Adrenal gland (tissue), 12 donors: ENCODE measurements around the gene FGA. TPM values are rescaled to one million over a fixed set of nuclear protein-coding genes. Genes with fewer than 3 reads are reported as not detected.

Experiments
- DNase-seq, 7 donors: peaks; one replicate each; pipeline ENCODE4 v3.0.0-alpha.2; 2019 to 2020
- H3K27ac ChIP-seq, 5 donors: fragments of 200-600 bp; sonication (generic) in 4 of 5; 1 replicate in 3 of 5; 2 replicates in 2 of 5; pipeline versions ENCODE4 v1.5.1 to v1.8.0; 2016 to 2020; ENCODE audit warnings: mild to moderate bottlenecking in 1 of 5
- H3K27me3 ChIP-seq: fragments of 200-600 bp; 2 replicates; pipeline ENCODE4 v1.8.0; 2021
- H3K36me3 ChIP-seq, 2 donors: fragments of 200-600 bp; replicated peaks in 1 of 2; 1 replicate in 1 of 2; 2 replicates in 1 of 2; pipeline versions ENCODE4 v1.5.1 to v1.8.0; 2018 to 2022
- H3K4me1 ChIP-seq, 2 donors: fragments of 200-600 bp; replicated peaks in 1 of 2; 1 replicate in 1 of 2; 2 replicates in 1 of 2; pipeline versions ENCODE4 v1.5.1 to v1.8.0; 2018 to 2021
- H3K4me3 ChIP-seq, 4 donors: fragments of 200-600 bp; sonication (generic) in 3 of 4; one replicate each; pipeline ENCODE4 v1.5.1; 2016 to 2018
- H3K9me3 ChIP-seq, 3 donors: fragments of 200-600 bp; sonication (generic) in 1 of 3; replicated peaks in 1 of 3; 1 replicate in 2 of 3; 2 replicates in 1 of 3; pipeline versions ENCODE4 v1.5.1 to v1.8.0; 2016 to 2021
- CTCF ChIP-seq, 6 experiments: fragments of 450-650 bp in 4 of 6; fragments of 200-600 bp in 2 of 6; sonication (generic) in 1 of 6; IDR thresholded peaks; 1 replicate in 5 of 6; 2 replicates in 1 of 6; pipeline versions ENCODE4 v1.5.1 to v1.8.0; 2016 to 2021; ENCODE audit warnings: antibody characterized with exemption in 6 of 6, mild to moderate bottlenecking in 2 of 6, moderate library complexity in 1 of 6
- POLR2A ChIP-seq, 2 donors: fragments of 450-650 bp; IDR thresholded peaks; one replicate each; pipeline ENCODE4 v1.6.1; 2017; ENCODE audit warnings: antibody characterized with exemption in 2 of 2, mild to moderate bottlenecking in 2 of 2, moderate library complexity in 1 of 2
- WGBS, 4 donors: extraction: QIAGEN DNeasy Blood & Tissue Kit in 2 of 4; methylation state at CpG; one replicate each; pipeline versions ENCODE4 v1.1.5 to v1.1.7; 2013 to 2017; 5-methylcytosine and 5-hydroxymethylcytosine counted together
- intact Hi-C, 2 donors: fragments of 100-400 bp; cut with DNase I; formaldehyde crosslinking; loops; one replicate each; pipeline versions ENCODE4 v1.14.1 to v1.15.0; 2022 to 2023
- polyA plus RNA-seq, 3 donors: library from polyadenylated mRNA; stranded (reverse); fragments of 200-250 nt in 2 of 3; fragments of 350-450 nt in 1 of 3; fragmentation: Illumina TruSeq in 1 of 3; extraction: RNeasy Lipid Tissue Mini Kit (QIAGEN cat#74804) in 1 of 3; gene quantifications; one replicate each; pipeline ENCODE4 v1.2.3, GENCODE V29; 2013 to 2014
- total RNA-seq, 9 donors: library from RNA; depleted of rRNA in 4 of 9; stranded (reverse); fragments of >200 nt in 4 of 9; fragments of 120-200 nt in 1 of 9; fragmentation: NEBNext Ultra II Directional in 1 of 9; extraction: Animal tissue kit (Norgen Biotek cat#: 25700) in 1 of 9; gene quantifications; one replicate each; pipeline versions ENCODE4 v1.1.0 to v1.2.4, GENCODE V29; 2013 to 2023
- donor health status: healthy with polysubstance abuse.
- donor health status: Bipolar disorder and iron deficiency.
- donor health status: DM: yes; HTN: yes; CAD: no.
- donor health status: DM: no; HTN: no; CAD: no.
- donor health status: DM: no; HTN: no; CAD: no.
- donor health status: DM: yes; HTN: yes; CAD: no.

The FGA gene
- total and polyA plus RNA-seq, 12 donors, result 0.03 to 4.9 (median 0.72) TPM; not detected in 3

DNA sequence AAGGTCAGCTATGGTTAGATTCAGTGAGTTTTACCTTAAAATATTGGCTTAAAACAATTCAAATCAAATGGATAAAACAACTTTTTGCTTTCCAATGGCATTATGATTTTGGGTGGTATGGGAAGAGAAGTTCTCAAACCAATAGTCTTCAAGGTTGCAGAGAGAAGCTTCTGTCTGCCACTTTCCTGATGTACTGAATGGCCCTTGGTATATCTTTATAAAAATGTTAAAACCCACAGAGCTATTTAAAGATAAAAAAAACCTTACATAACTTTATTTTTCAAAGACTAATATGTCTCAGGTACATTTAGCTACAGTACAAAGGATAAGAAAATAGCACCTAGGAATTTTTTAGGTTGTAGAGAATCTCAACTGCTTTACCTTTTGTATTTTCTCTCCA lies 6.9 kb downstream of the FGA start:
- H3K4me3 ChIP-seq, result no peak overlapping the region
- intact Hi-C loops, result no loop called here
- TF ChIP-seq POLR2A (IDR thresholded peaks at IDR 0.05) (no peak), CTCF (IDR thresholded peaks at IDR 0.05) (no peak)
- H3K4me1 ChIP-seq, result no peaks in the 10 kb centered on the region
- DNase-seq, result no peak
- no peak overlapping the region for H3K27ac ChIP-seq
- H3K9me3 ChIP-seq, result no peaks in the 10 kb centered on the region
- H3K36me3 ChIP-seq, result no peaks in the 10 kb centered on the region
- H3K27me3 ChIP-seq, result no peaks in the 10 kb centered on the region

DNA sequence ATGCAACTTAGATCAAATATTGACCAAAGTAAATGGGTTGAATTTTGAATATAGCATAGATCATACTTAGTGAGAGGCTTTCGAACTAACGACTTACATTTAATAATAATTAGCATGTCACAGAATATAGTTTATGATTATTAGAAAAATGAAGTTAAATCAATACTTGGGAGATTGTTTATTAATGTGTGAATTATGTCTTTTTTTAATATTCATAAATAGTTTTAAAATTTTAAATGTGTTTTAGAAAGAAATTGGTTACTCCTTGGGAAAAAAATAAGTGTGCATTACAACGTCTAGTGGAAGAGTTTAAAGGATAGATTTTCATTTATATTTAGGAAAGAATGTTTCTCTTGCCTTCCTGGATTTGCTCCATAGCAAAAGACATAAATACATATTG lies 7.3 kb downstream of the FGA start:
- Histone ChIP-seq H3K36me3 (no peaks in the 10 kb centered on the region), H3K27me3 (no peaks in the 10 kb centered on the region), H3K27ac (no peak overlapping the region), H3K4me3 (no peak overlapping the region), H3K4me1 (no peaks in the 10 kb centered on the region), H3K9me3 (no peaks in the 10 kb centered on the region)
- TF ChIP-seq CTCF (IDR thresholded peaks at IDR 0.05), result no peak
- TF ChIP-seq POLR2A (IDR thresholded peaks at IDR 0.05), result no peak
- no peak for DNase-seq
- intact Hi-C loops, result no loop called here
- WGBS, 4 donors, result 78 to 86% (median 82%) methylated on average over 3 of the region's 3 CpGs

DNA sequence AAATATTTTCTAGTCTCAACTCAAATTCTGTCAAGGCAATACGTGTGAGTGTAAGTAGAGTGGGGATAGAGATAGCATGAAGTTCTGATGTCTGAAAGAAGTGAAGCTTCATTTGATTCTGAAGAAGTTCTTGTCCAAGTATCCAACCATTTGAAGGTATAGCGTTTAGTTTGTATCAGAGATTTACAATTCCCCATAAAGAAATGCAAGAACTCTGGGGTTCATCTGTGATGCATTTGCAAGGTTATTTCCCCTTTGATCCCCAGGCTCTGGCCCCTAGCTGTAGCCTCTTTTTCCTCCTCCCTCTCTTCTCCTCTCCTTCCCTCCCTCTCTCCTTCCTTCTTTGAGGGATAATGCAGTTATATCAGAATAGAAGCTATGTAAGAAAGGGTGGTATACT lies 7.8 kb downstream of the FGA start:
- 33 to 64% (median 60%) methylated on average over 2 of the region's 2 CpGs for WGBS, 4 donors
- intact Hi-C loops, result no loop called here
- TF ChIP-seq CTCF (IDR thresholded peaks at IDR 0.05) (no peak), POLR2A (IDR thresholded peaks at IDR 0.05) (no peak)

DNA sequence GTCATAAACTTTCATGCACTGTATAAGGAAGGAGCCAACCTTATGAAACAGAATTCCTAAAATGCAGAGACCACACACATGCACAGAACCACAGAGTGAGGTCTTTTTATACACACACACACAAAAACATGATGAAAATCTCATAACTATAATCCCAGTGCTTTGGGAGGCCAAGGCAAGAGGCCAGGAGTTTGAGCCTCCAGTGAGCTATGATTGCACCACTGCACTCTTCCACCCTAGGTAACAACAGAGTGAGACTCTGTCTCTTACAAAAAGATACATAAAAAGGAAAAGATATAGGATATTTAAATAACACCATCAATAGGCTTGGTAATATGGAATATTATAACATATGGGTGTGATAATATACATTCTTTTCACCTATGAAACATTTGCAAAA lies 10.6 kb downstream of the FGA start:
- Histone ChIP-seq H3K27ac (no peak overlapping the region), H3K4me3 (no peak overlapping the region), H3K4me1 (no peaks in the 10 kb centered on the region), H3K9me3 (no peaks in the 10 kb centered on the region), H3K36me3 (no peaks in the 10 kb centered on the region), H3K27me3 (peaks cover 6% of the 10 kb centered on the region)
- intact Hi-C loops, result no loop called here
- no peak for DNase-seq
- TF ChIP-seq CTCF (IDR thresholded peaks at IDR 0.05), result no peak
- TF ChIP-seq POLR2A (IDR thresholded peaks at IDR 0.05), result no peak

More for the DNA sequence above, 7.8 kb downstream of the FGA start:
- DNase-seq, result no peak
- H3K27me3 ChIP-seq, result peaks cover 2% of the 10 kb centered on the region
- H3K9me3 ChIP-seq, result no peaks in the 10 kb centered on the region
- no peak overlapping the region for H3K27ac ChIP-seq
- H3K36me3 ChIP-seq, result no peaks in the 10 kb centered on the region
- H3K4me3 ChIP-seq, result no peak overlapping the region
- H3K4me1 ChIP-seq, result no peaks in the 10 kb centered on the region
